Upper lobe of right lung (tissue), 1 donor: Measurements from ENCODE around the gene ZNF136. TPM values are rescaled to one million over a fixed set of nuclear protein-coding genes. Genes with fewer than 3 reads are reported as not detected.

ENCODE experiments used
- ATAC-seq: fragments of 200-7000 bp; cut with Tn5 transposase; one replicate; pipeline ENCODE4 v1.9.1; 2020; ENCODE audit warnings: mild to moderate bottlenecking, moderate library complexity
- DNase-seq: peaks from one replicate; pipeline ENCODE4 v3.0.0-alpha.2; 2020
- H3K27ac ChIP-seq: fragments of 200-600 bp; one replicate; pipeline ENCODE4 v1.8.0; 2022
- H3K27me3 ChIP-seq: fragments of 200-600 bp; one replicate; pipeline ENCODE4 v1.8.0; 2022; ENCODE audit warnings: mild to moderate bottlenecking
- H3K36me3 ChIP-seq: fragments of 200-600 bp; one replicate; pipeline ENCODE4 v1.8.0; 2022
- H3K4me1 ChIP-seq: fragments of 200-600 bp; one replicate; pipeline ENCODE4 v1.8.0; 2022
- H3K4me3 ChIP-seq: fragments of 200-600 bp; one replicate; pipeline ENCODE4 v1.8.0; 2022; ENCODE audit warnings: mild to moderate bottlenecking
- H3K9me3 ChIP-seq: fragments of 200-600 bp; one replicate; pipeline ENCODE4 v1.8.0; 2022
- CTCF ChIP-seq: fragments of 200-600 bp; IDR thresholded peaks from one replicate; pipeline ENCODE4 v1.8.0; 2022; ENCODE audit warnings: antibody characterized with exemption
- intact Hi-C: fragments of 100-400 bp; cut with DNase I; formaldehyde crosslinking; loops from one replicate; pipeline ENCODE4 v1.11.0; 2022
- total RNA-seq: library from RNA; stranded (reverse); fragmentation: NEBNext Ultra II Directional; extraction: Animal tissue kit (Norgen Biotek cat#: 25700); gene quantifications from one replicate; pipeline ENCODE4 v1.2.1, GENCODE V29; 2021
- donor health status: DM: no; HTN: yes; CAD: no; lungs with severe emphysema.

Gene ZNF136
- total RNA-seq, 1 donor from 2014 or later: 14.4 TPM

- no peak for ATAC-seq
- no peak for DNase-seq
Observed at GRCh38 chr19:12237143-12237839, 74.4 kb downstream of the ZNF136 start.

More at GRCh38 chr19:12237143-12237839, 74.4 kb downstream of the ZNF136 start:
- no peak for TF ChIP-seq CTCF
- Histone ChIP-seq H3K4me1 (no peaks in the 10 kb centered on the region), H3K36me3 (no peaks in the 10 kb centered on the region), H3K4me3 (no peak overlapping the region), H3K27ac (no peak overlapping the region), H3K27me3 (no peaks in the 10 kb centered on the region), H3K9me3 (peaks cover 4% of the 10 kb centered on the region)
- intact Hi-C loops: no loop called here

Other genes with a start within 250 kb of the ZNF136 start
- gene ZNF700, start 238.0 kb upstream of the ZNF136 start, total RNA-seq: 10.9 TPM
- gene ZNF763, start 198.1 kb upstream of the ZNF136 start, total RNA-seq: 5.2 TPM
- 5.1 TPM for gene ZNF433, start 127.4 kb upstream of the ZNF136 start, total RNA-seq
- not detected for gene ZNF878, start 110.1 kb upstream of the ZNF136 start, total RNA-seq
- gene ZNF844, start 98.4 kb upstream of the ZNF136 start, total RNA-seq: 12.0 TPM
- gene ZNF20, start 22.7 kb upstream of the ZNF136 start, total RNA-seq: 3.3 TPM
- 8.5 TPM for gene ZNF625, start 6.4 kb upstream of the ZNF136 start, total RNA-seq
- 12.6 TPM for gene ZNF44, start 131.8 kb downstream of the ZNF136 start, total RNA-seq
- 4.2 TPM for gene ZNF563, start 170.5 kb downstream of the ZNF136 start, total RNA-seq
- gene ZNF442, start 202.6 kb downstream of the ZNF136 start, total RNA-seq: 5.1 TPM
- gene ZNF799, start 238.2 kb downstream of the ZNF136 start, total RNA-seq: 8.7 TPM